ENCODE results near the gene CEACAM21. TPM values are rescaled to one million over a fixed set of nuclear protein-coding genes. Genes with fewer than 3 reads are reported as not detected.
A peak's percentile ranks its signal among the peaks of the same experiment; 100 is the strongest.

The CEACAM21 gene
- total RNA-seq, 2 experiments from 2014 or later: 30.7 to 34.9 TPM

GRCh38 chr19:41626877-41627276 is 50.9 kb downstream of the CEACAM21 start, which contains the start of gene CEACAM4:
TSS of gene CEACAM4 (minus strand) at chr19:41627074. CDS start at chr19:41626963, 111 bp downstream.
- CTCF ChIA-PET: no interaction called here

GRCh38 chr19:41627966-41628675 is 52.2 kb downstream of the CEACAM21 start:
- Mint-ChIP-seq H3K4me3 (no peak overlapping the region), H3K27me3 (peaks cover 34% of the 10 kb centered on the region), H3K36me3 (ENCODE audit: low read depth) (no peaks in the 10 kb centered on the region), H3K27ac (no peak overlapping the region), H3K4me1 (ENCODE audit: low read depth) (no peaks in the 10 kb centered on the region), H3K9me3 (peaks cover 5% of the 10 kb centered on the region)
- peaks cover 18 to 22% of the 10 kb centered on the region in 2 experiments for H3K27me3 ChIP-seq (ENCODE audit: control insufficient read depth in 1 of 2, insufficient read depth in 2 of 2, low read length in 2 of 2)
- H3K36me3 ChIP-seq (ENCODE audit: insufficient read depth, low read length): no peaks in the 10 kb centered on the region
- H3K27ac ChIP-seq (ENCODE audit: low read depth in 1 of 2, low read length in 2 of 2): no peak overlapping the region
- no peak for DNase-seq
- POLR2A ChIA-PET: interaction anchor here (0.8 kb wide), 1 partner anchor 13 kb away, joined by 3 read pairs; no protein-coding TSS in a partner anchor
- no peak for TF ChIP-seq CTCF (IDR thresholded peaks at IDR 0.05)
- H3K4me3 ChIP-seq (ENCODE audit: low read length): no peak overlapping the region
- H3K4me1 ChIP-seq (ENCODE audit: insufficient read depth, low read length): no peaks in the 10 kb centered on the region
- no peak for ATAC-seq (ENCODE audit: poor library complexity)
- CTCF ChIA-PET: no interaction called here
- intact Hi-C loops (cut with DNase I, micrococcal nuclease): no loop called here
- peaks cover 0 to 6% of the 10 kb centered on the region in 2 experiments for H3K9me3 ChIP-seq (ENCODE audit: control insufficient read depth in 1 of 2, insufficient read depth in 1 of 2, low read length in 2 of 2)

More at GRCh38 chr19:41626877-41627276, 50.9 kb downstream of the CEACAM21 start, which contains the start of gene CEACAM4:
- DNase-seq (peak in 3 of 14 experiments; percentile 11 to 47 (median 42)), ATAC-seq (ENCODE audit: poor library complexity) (no peak)
- Mint-ChIP-seq H3K36me3 (ENCODE audit: low read depth) (no peaks in the 10 kb centered on the region), H3K27me3 (peaks cover 30% of the 10 kb centered on the region), H3K27ac (no peak within 1 kb of the TSS), H3K4me3 (peak within 1 kb of the TSS; percentile 25), H3K4me1 (ENCODE audit: low read depth) (no peaks in the 10 kb centered on the region), H3K9me3 (peaks cover 5% of the 10 kb centered on the region)
- peaks cover 0 to 6% of the 10 kb centered on the region in 2 experiments for H3K9me3 ChIP-seq (ENCODE audit: control insufficient read depth in 1 of 2, insufficient read depth in 1 of 2, low read length in 2 of 2)
- POLR2A ChIA-PET: no interaction called here
- peaks cover 16 to 18% of the 10 kb centered on the region in 2 experiments for H3K27me3 ChIP-seq (ENCODE audit: control insufficient read depth in 1 of 2, insufficient read depth in 2 of 2, low read length in 2 of 2)
- H3K27ac ChIP-seq (ENCODE audit: low read depth in 1 of 2, low read length in 2 of 2): no peak within 1 kb of the TSS
- no peak for TF ChIP-seq CTCF (IDR thresholded peaks at IDR 0.05)
- no peaks in the 10 kb centered on the region for H3K36me3 ChIP-seq (ENCODE audit: insufficient read depth, low read length)
- H3K4me3 ChIP-seq (ENCODE audit: low read length): peak within 1 kb of the TSS; percentile 38
- H3K4me1 ChIP-seq (ENCODE audit: insufficient read depth, low read length): no peaks in the 10 kb centered on the region
- intact Hi-C loops (cut with DNase I, micrococcal nuclease): no loop called here

Other genes with a start within 250 kb of the CEACAM21 start
- gene TGFB1, start 222.2 kb upstream of the CEACAM21 start, total RNA-seq: 100 to 1,000 TPM; 406 to 416 TPM
- 10 to 100 TPM; 21.1 to 26.8 TPM for gene B9D2, start 212.0 kb upstream of the CEACAM21 start, total RNA-seq
- 1 to 10 TPM; 6.8 to 7.7 TPM for gene TMEM91, start 199.6 kb upstream of the CEACAM21 start, total RNA-seq
- gene EXOSC5, start 178.8 kb upstream of the CEACAM21 start, total RNA-seq: 1 to 10 TPM; 6.5 to 7.5 TPM
- 10 to 100 TPM; 12.2 to 13.1 TPM for gene BCKDHA, start 178.3 kb upstream of the CEACAM21 start, total RNA-seq
- 1 to 10 TPM in 1 of 2 experiments, under 1 TPM in 1; 0.58 to 1.2 TPM for gene B3GNT8, start 148.8 kb upstream of the CEACAM21 start, total RNA-seq
- gene DMAC2, start 136.3 kb upstream of the CEACAM21 start, total RNA-seq: 10 to 100 TPM; 21.6 to 25.7 TPM
- gene ERICH4, start 133.0 kb upstream of the CEACAM21 start, total RNA-seq: not detected
- under 1 TPM; 0.36 to 0.84 TPM for gene CEACAM4, start 50.9 kb downstream of the CEACAM21 start, total RNA-seq
- gene CEACAM7, start 112.1 kb downstream of the CEACAM21 start, total RNA-seq: not detected
- gene CEACAM5, start 132.5 kb downstream of the CEACAM21 start, total RNA-seq: not detected
- gene CEACAM6, start 179.4 kb downstream of the CEACAM21 start, total RNA-seq: not detected
- not detected for gene CEACAM3, start 220.4 kb downstream of the CEACAM21 start, total RNA-seq

All from CD4-positive, alpha-beta T cell (primary cell).